HuH-7 (cell line): ENCODE data around the gene PRKN.
"Not testable (repeated sequence)": the region's sequence is repeated elsewhere in the genome, so short reads cannot be mapped to it uniquely, and the experiment has no call there.

Experiments
- DNase-seq: peaks from one replicate; pipeline ENCODE4 v3.0.0; 2011; ENCODE audit warnings: low spot score

Gene PRKN

DNA sequence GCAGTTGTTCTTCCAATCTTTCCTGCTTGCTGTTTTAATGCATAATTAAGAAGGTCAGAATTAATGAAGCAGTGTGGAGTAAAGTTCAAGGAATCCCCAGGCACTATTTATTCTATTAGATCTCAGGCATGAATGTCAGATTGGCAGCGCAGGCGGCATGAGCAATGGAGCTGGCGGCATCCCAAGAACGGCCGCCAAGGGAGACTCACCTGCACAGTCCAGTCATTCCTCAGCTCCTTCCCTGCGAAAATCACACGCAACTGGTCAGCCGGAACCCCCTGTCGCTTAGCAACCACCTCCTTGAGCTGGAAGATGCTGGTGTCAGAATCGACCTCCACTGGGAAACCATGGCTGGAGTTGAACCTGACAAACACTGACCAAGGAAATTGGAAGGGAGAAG lies 284.5 kb downstream of the PRKN start:
- DNase-seq: no peak

GRCh38 chr6:162442687-162443086 lies 284.9 kb downstream of the PRKN start:
- peak; percentile 51 for DNase-seq

- DNase-seq: no peak
These were observed 285.6 kb downstream of the PRKN start for GRCh38 chr6:162441991-162442390.

DNA sequence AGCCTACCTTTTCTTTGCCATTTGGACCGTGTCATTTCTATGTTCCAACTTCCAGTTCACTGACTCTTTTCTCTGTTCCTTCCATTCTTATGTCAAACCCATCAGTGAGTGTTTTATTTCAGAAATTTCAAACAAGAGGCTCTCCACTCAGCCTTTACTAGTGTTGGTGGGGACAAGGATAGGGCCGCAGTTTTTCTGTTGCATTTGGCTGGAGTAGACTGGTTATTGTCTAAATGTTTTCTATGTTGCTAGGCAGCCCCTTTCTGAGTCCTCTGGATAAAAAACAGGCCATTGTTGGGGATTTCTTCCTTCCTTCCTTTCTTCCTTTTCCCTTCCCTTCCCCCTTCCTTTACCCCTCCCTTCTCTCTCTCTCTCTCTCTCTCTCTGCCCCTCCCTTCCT lies 288.6 kb downstream of the PRKN start:
- no peak for DNase-seq

- no peak for DNase-seq
These were observed 292.5 kb downstream of the PRKN start for GRCh38 chr6:162435071-162435470.

GRCh38 chr6:162421004-162421403 lies 306.6 kb downstream of the PRKN start:
- no peak for DNase-seq

DNA sequence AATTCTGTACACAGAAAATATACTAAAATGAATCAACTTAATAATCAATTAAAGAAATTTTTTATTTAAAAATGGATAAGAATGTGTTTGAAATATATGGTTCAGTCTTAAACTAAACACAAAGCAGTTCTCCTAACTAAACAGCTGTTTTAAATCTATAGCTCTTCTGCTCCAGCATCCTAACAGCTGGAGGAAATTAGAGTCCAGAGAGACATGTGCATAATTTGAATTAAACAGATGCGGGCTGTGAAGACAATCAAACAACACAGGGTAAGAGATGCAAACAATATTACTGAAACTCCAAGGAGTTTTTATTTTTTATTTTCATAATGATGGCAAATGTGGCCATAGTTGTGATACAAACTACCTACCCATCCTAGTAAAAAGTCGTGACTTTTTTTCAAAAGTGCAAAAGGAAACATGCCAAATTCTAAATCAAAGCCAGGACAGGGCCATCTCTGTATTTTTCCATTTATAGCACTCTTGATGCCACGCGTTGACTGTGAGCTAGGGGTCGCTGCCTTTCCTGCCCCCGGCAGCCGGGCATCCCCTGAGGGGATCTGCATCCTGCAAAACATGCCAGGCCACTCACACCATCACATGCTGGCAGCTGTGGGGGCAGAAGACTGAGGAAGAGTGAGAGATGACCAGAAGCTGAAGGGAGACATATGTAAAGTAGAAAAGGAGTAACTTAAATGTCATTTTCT lies 310.6 kb downstream of the PRKN start:
- no peak for DNase-seq

GRCh38 chr6:162416307-162416706 lies 311.3 kb downstream of the PRKN start:
- no peak for DNase-seq

GRCh38 chr6:162409741-162410691 lies 317.6 kb downstream of the PRKN start:
- no peak for DNase-seq

DNA sequence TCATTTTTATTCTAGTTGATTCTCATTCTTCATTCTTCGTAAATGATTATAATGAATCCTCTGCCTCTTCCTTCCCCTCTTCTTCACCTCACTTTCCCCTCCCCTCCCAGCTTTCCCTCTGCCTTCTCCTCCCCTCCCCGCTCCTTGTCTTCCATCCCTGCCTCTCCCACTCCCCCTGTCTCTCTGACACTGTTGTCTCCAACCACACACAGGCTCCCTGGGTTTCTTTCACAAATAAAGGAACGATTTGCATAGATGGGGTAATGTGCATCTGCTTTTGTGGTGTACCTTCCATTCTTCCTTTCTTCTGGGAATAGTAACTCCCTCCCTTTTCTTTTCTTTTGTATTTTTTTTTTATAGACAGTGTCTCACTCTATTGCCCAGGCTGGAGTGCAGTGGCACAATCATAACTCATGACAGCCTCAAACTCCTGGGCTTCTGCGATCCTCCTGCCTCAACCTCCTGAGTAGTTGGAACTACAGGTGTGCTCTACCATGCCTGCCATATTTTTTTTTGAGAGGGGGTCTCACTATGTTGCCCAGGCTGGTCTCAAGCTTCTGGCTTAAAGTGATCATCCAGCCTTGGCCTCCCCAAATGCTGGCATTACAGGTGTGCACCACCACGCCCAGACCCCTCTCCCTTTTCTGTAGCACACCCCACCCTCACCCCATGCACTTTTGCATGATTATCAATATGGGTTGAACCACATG lies 318.6 kb downstream of the PRKN start:
- DNase-seq: no peak

- no peak for DNase-seq
These were observed 322.6 kb downstream of the PRKN start for GRCh38 chr6:162404951-162405350.

- no peak for DNase-seq
These were observed 324.5 kb downstream of the PRKN start for GRCh38 chr6:162403031-162403430.

- no peak for DNase-seq
These were observed 332.4 kb downstream of the PRKN start for GRCh38 chr6:162395181-162395580.

DNA sequence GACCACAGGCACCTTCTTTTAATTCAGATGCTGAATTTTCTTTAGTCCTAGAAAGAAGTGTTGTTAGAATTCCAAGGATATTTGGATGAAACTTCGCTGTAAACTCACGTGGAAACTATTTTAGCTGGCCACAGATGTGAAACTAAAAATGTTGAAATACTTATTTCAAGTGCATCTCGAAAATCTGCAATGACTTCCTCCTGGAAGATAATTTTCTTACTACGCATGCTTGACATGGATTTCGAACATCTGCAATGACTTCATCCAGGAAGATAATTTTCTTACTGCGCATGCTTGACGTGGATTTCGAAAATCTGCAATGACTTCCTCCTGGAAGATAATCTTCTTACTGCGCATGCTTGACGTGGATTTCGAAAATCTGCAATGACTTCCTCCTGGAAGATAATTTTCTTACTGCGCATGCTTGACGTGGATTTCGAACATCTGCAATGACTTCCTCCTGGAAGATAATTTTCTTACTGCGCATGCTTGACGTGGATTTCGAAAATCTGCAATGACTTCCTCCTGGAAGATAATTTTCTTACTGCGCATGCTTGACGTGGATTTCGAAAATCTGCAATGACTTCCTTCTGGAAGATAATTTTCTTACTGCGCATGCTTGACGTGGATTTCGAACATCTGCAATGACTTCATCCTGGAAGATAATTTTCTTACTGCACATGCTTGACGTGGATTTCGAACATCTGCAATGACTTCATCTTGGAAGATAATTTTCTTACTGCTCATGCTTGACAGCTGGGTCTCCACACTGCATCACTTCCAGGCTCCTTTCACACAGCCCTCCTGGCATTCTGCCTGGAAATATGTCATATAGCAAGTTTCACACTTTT lies 336.4 kb downstream of the PRKN start:
- not testable (repeated sequence) for DNase-seq

DNA sequence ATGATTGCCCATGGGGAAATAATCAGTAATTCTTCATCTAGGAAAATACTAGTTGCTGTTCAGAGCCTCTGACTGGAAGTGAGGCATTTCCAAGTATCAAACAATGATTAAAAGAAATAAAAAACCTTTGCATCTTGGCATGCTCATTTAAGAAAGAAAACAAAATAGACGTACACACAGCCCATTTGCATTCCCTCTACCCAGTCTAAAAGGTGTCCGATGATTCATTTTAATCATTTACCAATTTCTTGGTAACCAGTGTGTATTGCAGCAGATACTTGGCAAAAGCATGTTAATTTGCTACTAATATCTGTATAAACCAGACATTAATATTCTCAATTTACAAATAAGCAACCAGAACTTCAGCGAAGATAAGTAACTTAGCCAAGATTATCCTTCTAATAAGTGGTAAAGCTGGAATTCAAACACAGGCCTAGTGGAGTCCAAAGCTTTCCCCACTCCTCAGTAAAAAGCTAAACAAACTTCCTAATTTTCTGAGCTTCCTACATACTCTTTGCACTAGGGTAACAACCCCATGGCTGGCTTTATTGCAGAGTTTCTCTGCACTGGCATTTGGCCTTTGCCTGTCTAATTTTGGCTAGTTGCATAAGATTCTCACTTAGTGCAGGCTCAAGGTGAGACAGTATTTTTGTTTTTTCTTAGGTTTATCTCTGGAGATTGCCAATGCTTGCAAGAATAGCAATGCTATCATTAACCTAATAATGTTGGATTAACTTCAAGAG lies 338.1 kb downstream of the PRKN start:
- DNase-seq: no peak

- DNase-seq: no peak
These were observed 339.2 kb downstream of the PRKN start for GRCh38 chr6:162388383-162388777.

DNA sequence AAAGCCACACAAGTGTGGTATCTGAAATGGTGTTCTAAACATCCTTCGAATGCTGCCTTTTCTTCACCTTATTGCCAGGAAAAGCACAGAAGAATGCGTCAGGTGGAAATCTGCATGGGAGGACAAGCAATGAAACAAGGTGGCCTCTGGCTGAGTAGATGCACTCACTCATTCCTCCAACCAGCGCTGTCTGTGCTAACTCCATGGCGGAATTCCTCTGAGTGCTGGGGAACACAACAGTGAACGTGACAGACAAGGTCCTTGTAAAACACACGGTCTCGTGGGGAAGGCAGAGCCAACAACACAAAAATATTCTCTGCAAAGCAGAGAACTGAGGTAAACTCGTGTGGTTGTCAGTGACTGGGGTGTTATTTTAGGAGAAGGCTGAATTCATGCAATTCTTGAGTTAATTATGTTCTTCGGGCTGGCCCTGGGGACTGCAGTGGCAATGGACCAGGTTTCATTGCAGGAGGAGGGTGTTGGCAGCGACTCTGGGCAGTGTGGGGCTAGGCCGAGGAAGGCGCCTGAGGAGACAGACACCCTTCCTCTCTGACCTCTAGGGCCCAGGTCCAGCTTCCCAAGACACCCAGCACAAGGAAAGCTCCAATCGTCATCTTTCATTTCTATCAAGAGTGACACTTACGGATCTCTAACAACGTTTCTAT lies 339.7 kb downstream of the PRKN start:
- no peak for DNase-seq

DNA sequence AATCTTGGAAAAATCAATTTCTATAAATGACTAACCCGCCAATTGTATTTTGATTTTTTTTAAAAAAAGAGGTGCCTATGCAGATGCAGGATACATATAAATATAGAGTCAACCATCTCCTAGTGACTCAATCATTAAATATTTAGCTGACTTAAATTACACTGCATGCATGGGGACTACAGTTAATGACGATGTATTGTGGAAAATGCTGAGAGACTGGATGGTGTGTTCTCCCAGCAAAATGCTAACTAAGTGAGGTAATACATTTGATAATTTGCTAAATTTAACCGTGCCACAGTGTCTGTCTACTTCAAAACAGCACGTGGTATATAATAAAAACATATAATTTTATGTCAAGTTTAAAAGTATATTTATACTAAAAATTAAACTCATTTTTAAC lies 341.6 kb downstream of the PRKN start:
- no peak for DNase-seq

DNA sequence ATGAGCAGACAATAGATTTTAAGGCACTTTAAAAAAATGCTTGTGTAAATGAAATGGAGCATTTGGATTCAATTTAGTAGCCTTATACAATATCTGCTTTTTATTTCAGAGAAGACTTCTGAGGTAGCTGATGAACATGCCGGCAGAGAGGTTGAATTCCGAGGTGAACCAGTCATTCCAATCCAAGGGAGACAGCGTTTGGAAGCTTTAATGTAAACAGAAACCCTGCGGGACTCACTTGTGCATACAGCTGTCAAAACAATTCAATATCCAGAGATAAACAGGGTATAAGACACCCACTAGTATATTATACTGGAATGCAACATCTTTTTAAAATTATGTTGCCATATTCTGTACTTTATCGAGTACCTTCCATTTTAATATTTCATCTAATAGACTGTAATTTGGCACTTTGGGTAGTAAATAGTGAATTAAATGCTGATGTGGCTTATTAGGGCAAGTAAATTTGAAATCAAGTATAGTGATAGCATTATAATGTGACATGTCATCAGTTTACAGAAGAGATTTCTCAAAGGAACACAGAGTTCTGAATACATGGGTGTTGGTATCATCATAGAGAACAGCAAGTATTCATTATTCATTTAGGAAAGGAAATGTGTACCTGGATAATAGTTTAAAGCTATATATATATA lies 347.7 kb downstream of the PRKN start:
- DNase-seq: no peak

GRCh38 chr6:162377735-162378134 lies 349.8 kb downstream of the PRKN start:
- no peak for DNase-seq
